NCI-H146 treated with DMSO at 0.1 percent for 48 hours (cell line): ENCODE results near the gene MRS2.
A peak's percentile ranks its signal among the peaks of the same experiment; 100 is the strongest.

Experiments
- DNase-seq: peaks from one replicate; lab custom pipeline; 2025; ENCODE audit not compliant: unreplicated experiment; lab: John Stamatoyannopoulos, UW

MRS2 gene

DNA sequence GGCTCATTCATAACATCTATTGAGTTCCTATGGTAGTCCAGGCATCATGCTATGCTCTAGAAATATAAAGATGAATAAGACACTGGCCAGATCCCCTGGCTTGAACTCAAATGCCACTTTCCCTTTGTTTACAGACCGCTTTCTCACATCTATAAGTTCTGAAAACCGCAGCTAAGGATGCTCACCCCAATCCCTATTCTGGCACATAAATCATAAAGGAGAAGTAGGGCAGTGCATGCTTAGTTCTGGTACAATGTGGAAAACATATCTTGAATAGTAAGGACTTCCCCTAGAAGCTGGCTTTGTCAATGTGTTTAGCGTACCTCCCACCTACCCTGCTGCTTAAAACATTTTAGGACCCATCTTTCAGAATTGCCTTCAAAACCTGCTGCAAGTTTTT, 26.4 kb downstream of the MRS2 start:
- DNase-seq, result no peak

DNA sequence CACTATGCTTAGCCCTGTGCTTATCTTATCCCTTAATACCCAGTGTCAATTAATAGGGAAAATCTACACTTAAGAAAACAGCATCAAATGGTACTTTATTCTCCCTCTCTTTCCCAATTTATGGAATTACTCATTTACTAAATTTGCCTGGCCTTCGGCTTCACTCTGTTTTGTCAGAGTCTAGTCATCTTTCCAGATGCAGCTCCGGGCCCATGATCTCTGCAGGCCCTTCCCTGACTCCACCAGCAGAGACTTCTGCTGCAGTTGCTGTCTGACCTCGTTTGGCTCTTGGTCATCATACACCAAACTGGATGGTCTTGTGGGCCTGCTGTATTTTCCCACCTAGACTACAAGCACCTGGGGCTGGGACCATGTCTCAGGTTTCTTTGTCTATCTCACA, 27.4 kb downstream of the MRS2 start:
- DNase-seq, result no peak

DNA sequence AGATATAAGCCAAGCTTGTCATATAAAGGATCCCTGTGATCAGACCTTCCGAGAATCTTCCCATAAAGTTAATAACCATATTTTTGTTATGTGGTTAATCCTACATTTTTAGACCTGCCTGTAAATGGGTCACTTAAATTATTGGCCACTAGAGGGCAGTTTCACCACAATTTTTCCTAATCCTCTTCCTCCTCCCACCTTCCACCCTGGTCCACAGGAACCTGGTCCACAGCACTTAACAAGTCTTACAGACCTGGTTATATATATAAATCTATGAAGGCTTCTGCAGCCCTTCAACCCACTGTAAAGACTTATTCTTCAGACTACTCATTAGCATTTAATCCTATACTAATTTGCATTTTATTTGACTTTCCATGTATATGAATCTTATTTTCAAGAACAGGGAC, 28.3 kb downstream of the MRS2 start:
- DNase-seq, result peak; percentile 12

DNA sequence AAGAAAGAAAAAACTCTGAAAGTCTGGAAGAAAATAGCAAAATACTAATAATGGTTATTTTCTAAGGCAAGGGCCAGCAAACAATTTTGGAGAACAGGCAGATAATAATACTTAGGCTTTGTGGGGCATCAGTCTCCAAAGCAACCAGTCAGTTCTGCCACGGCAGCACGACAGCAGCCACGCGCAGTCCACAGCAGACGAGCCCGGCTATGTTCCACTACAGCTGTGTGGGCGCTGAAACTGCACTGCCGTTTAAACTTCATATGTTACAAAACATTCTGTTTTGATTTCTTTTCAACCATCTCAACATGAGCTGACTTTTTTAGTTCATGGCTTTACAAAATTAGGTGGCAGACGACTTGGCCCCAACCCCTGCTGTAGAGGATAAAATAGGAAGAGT, 29.9 kb downstream of the MRS2 start:
- no peak for DNase-seq

DNA sequence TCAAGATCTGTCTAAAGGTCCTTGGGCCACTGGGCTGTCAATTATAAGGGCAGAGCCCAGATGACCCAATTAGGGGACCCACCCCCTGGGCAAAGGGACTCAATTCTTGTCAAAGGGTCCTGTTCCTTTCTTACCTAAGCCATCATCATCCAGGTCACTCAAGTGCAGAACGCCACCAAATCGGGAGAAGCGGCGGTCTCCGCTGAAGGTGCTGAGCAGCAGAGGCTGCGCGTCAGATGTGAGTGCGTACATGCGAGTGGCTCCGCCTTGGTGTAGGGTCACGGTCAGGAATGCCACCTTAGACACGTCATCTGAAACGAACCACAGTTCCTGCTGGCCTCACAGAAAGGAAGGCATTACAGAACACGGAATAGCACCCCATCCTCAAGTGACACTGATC, 34.2 kb downstream of the MRS2 start:
- no peak for DNase-seq

DNA sequence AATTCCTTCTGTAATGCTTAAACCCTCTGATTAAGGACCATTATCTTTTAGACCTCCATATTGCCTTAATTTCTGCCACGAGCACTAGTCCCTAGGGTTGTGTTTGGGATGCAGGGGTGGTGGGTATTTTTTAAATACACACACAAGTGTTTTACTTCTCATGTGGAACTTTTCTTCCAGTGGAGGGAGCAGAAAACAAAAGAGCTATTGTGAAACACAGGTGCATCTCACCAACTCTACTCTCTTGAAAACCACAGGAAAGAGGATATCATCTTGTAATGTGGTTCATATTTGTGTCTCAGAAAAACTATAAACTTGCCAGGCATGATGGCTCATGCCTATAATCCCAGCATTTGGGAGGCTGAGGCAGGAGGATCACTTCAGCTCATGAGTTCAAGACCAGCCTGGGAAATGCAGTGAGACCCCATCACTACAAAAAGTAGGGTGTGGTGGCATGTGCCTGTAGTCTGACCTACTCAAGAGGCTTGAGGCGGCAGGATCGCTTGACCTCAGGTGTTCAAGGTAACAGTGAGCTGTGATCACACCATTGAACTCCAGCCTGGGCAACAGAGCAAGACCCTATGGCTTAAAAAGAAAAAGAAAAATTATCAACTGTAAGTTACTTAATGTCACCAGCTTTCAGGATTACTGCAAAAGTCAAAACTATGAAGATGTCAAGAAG, 37.3 kb downstream of the MRS2 start:
- no peak for DNase-seq

DNA sequence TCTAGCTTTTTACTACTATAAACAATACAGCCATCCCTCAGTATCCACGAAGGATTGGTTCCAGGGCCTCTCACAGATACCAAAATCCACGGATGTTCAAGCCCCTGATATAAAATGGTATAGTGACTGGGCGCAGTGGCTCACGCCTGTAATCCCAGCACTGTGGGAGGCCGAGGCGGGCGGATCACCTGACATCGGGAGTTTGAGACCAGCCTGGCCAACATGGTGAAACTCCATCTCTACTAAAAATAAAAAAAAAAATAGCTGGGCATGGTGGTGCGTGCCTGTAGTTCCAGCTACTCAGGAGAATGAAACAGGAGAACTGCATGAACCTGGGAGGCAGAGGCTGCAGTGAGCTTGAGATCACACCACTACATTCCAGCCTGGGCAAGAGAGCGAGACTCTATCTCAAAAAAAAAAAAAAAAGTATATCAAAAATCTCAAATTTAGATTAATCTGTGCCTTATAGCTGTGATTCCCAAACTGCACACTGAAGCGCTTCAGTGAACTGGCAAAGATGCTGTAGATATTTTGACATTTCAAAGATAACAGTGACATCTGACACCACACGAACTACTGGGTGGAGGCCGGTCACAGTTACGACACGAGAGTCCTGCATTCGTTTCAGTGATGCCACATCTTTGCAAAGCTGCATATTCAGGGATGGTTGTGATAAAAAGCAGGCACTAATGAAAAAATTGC, 38.3 kb downstream of the MRS2 start:
- no peak for DNase-seq

DNA sequence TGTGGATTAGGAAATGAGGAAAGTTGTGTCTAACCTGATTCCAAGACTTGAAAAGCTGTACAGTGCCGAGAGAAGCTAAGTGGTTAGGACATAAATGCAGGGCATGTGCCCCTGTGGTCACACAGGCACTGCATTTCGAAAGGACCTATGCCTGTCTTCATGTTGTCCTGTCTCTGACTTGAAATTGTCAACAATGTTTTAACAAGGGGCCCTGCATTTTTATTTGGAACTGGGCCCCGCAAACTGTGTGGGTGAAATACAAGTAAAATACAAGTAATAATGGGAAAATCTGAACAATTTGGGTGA, 38.8 kb downstream of the MRS2 start:
- no peak for DNase-seq

DNA sequence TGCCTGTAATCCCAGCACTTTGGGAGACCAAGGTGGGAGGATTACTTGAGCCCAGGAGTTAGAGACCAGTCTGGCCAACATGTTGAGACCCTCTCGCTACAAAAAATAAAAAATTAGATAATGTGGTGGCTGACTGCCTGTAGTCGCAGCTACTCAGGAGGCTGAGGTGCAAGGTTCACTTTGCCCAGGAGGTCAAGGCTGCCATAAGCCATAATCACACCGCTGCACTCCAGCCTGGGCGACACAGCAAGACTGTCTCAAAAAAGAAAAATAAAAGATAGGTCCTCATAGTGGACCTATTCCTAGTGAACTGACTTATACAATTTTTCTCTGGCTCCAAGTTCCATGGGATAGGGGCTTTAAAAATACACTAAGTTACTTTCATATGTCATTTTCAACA, 41.9 kb downstream of the MRS2 start:
- no peak for DNase-seq

DNA sequence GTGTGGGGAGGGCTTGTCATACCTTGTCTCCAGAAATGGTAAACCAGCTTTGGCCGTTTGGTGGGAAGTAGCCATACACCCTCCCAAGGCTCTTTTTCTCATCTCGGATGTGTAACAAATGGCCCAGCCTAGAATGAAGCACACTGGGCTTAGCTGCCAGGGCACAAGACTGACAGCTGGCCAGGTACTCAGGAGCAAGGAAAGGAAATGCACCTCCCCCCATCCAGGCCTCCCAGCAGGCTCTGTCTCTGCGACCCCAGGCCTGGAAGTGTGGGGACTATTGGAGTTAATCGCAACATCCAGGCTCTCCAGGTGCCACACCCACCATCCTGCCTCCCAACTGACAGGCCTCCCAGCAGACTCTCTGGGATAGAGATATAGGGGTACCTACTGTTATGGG, 43.0 kb downstream of the MRS2 start:
- DNase-seq, result no peak

DNA sequence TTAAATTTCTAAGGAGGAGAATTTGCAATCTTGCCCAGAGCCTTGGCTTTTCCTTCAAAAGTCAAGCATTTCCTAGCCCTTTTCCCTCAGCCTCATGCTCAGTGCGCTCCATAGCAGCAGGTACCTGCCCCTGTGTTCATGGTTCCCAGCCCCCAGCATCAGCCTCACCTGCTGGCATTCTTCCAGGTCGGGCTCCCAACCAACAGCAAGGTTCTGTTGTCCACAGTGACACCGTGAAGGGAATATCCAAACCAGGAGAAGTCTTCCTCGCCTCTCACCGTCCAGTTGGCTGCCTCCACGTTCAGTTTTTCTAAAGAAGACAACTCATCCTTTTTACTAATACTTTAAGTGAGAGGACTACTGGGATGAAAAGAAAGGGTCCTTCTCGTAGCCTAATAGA, 43.9 kb downstream of the MRS2 start:
- DNase-seq, result no peak

DNA sequence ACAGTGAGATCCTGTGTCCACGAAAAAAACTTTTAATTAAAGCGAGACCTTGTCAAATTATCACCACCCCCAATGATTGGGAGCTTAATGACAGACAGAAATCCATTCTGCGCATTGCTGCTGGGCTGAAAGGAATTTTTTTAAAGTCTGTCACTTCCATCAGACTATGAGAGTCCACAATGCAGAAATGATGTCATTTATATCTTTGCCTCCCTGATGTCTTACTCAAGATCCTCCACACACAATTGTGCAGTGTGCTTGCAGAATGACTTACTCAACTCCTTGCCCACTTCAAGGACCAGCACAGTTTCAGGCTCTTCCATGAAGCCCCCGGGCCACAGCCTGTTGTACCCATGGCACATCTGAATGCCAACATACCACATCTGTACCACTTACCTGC, 45.7 kb downstream of the MRS2 start:
- no peak for DNase-seq

DNA sequence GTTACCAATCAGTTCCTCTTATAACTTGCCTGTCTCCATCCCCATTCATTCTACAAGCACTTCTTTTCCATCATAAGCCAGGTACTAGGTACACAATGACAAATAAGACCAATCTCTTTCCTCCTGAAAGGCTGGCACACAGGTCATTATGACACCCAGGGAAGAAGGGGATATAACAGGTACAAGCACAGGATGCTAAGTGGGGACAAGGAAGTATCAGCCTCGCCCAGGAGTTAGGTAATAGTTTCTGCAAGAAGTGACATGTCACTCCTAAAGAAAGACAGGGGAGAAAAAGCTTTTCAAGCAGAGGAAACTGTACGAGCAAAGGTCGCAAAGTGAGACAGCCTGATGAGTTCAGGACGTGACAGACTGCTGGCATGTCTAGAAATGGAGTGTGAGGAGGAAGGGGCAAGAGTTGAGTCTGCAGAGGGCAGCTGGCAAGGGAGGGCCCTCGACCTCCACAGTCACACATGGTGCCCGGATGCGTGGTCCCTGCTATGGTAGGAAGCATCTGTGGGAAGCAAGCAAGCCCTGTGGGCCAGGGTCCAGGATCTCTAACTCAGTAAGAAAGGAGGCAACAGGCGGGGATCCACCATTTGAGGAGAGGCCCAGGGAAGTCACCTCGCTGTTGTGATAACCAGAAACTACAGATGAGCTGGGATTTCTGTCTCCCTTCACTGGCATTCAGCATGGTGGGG, 46.2 kb downstream of the MRS2 start:
- DNase-seq, result no peak

DNA sequence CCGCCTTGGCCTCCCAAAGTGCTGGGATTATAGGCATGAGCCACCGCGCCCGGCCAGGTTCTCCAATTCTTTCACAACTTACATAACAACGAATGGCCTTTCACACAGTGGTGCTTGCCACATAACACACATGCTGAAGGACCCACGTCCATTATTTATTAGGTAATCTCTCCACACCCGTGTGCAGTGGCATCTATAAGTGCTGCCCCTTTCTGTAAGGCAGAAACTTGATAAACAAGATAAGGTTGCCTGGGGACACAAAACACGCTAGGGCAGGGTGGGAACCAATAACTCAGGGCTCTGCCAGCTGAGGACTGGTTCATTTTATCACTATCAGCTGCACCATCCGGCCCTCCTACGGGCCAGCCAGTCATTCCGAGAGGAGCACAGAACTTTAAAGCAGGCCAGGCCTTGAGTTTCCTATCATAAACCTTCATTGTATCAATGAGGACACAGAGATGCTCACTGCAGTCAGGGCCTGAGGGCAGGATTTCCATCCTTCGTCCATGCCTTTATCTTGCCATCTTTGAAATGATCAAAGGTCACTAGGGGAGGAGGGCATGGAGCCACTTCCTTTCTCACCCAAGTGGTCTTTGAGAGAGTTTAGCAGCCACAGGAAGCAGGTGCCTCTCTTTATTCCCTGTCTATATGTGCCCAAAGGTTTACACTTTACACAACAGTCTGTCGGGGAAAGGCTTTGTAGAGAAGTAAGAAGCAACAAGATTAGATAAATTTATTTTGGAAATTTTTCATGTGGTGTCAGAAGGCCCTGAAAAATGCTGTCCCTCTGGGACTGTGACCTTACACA, 49.0 kb downstream of the MRS2 start:
- no peak for DNase-seq

DNA sequence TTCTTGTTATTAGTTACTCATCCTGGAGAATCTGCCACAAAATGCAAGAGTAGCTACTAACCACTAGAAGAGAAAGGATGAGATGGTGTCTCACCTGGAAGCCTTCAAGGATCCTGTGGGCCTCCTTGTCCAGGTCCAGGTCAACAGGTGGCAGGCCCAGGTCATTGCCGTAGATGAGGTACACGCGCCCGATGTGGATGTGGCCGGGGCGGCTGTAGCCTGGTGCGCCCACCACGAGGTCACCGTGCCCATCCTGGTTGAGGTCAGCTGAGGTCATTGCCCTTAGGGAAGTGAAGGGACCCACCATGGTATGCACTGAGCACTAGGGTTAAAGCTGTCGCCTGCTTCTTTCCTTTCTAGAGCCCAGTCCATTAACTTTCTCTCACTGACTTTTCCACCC, 51.2 kb downstream of the MRS2 start:
- no peak for DNase-seq

DNA sequence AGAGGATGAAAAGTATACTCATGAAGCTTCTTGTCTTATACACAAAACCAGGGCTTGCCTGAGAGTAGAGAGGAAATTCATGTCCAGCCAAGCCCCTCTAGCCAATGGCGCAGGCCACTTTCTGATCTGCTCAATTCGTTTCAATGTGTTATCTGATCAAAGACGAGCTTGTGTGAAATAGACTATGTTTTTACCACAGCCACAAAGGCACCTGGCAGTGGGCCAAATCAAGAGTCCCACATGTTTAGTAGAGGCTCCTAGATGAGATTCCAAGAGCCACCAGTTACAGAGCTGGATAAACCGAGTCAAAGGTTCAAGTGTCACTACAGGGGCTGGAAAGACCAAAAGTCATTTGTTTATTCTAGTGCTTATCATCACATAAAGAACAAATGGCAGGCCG, 51.7 kb downstream of the MRS2 start:
- DNase-seq, result no peak

DNA sequence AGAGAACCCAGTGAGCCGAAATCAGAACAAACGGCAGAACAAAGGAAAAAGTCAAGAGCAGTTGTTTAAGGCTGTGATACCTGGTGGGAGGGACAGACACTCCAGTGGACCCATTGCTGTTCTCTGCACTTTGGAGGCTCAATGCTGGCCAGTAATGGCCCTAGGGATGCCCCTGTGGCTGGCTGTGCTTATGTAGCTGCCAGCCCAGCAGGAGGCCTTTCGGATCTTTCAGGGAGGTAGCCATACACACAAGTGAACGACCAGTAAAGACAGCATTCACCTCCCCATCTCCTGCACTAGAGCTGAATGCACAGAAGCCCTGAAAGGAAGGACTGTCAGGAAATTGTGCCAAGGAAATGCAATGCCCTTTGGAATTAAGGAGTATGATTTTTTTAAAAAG, 52.3 kb downstream of the MRS2 start:
- DNase-seq, result no peak

DNA sequence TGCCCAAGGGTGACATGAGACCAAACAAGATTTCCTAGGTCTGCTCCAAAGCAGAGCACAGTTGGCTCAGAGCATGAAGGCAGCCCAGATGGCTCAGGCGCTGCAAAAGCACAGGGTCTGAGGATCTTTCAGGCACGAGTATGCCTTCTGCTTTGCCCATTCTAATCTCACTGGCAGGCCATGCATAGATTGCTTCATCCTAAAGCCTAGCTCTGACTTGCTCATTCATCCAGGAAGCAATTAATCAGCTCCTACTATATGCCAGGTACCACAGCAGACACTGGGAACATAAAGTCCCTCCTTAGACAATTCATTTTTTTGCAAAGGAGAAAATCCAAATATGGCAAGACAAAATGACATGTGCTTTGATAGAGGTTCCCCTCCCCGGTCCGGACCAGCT, 55.4 kb downstream of the MRS2 start:
- no peak for DNase-seq

DNA sequence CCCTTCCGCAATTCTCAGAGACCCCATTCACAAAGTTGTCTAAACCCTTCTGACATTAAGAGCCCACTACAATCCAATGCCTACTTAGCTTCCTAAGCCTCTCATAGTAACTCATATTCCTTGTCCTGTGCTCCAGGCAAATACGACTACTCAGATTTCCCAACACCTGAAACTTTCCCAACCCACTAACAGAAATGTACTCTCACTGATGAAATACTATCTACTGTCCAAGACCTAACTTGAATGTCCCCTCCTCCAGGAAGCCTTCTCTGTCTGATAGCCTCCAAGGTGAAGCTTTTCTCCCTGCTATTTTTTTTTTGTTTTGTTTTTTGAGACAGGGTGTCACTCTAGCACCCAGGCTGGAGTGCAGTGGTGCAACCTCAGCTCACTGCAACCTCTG, 56.2 kb downstream of the MRS2 start:
- DNase-seq, result no peak

DNA sequence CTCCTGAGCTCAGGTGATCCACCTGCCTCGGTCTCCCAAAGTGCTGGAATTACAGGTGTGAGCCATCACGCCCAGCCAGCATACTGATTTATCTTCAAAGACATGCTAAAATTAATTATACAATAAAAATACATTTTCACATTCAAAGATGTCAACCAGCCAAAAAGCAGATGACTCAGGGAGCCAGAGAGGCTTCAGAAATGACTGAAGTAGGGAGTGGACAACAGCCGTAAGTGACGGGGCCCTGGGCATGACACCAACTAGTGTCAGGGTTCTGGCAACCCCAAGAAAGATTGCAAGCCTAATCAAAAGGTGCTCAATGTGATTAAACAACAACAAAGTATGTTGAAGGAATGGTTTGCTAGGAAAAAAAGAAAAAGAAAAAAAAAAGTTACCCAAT, 58.2 kb downstream of the MRS2 start:
- DNase-seq, result no peak

DNA sequence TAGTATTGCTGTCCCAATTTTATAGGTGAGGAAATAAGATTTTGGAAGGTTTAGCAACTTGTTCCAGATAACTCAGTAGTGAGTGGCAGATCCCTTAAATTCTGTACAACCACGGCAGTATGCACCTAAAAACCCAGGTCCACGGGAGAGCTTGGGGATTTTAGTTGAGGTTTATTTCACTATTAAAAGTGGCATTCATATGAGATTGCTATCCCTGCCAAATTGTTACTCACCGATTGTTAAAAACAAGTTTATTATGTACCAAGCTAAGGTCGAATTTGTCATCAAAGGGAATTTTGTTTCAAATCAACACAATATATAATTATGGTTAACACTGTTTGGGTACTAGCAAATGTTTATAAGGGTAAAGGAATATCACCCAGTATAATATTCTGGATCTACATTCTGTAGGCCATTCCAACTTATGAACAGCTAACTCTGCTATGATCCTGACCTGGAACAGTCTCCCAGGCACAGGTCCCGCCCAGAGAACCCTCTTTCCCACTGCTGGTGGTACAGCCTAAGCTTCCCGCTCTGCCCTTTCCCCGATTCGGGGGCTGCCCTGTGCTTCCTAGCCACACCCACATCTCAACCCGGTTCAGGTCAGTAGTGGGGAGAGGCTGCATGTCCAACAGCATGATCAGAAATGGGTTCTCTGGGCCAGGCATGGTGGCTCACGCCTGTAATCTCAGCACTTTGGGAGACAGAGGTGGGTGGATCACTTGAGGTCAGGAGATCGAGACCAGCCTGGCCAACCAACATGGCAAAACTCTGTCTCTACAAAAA, 61.7 kb downstream of the MRS2 start:
- DNase-seq, result no peak
